GM19328 (cell line): ENCODE results near the gene PDE1A.

Experiments
- ATAC-seq: cut with Tn5 transposase; IDR thresholded peaks from one replicate; pipeline ENCODE4 v1.9.1; 2021; ENCODE audit warnings: mild to moderate bottlenecking, moderate library complexity; ENCODE audit not compliant: unreplicated experiment

The PDE1A gene

GRCh38 chr2:182144041-182144775 is 282.6 kb downstream of the PDE1A start:
- no peak for ATAC-seq

GRCh38 chr2:182142062-182142461 is 284.8 kb downstream of the PDE1A start:
- ATAC-seq = no peak

- ATAC-seq = no peak
These were observed 292.6 kb downstream of the PDE1A start for GRCh38 chr2:182134201-182134600.

GRCh38 chr2:182133195-182133891 is 293.5 kb downstream of the PDE1A start:
- ATAC-seq = no peak

- no peak for ATAC-seq
These were observed 294.2 kb downstream of the PDE1A start for GRCh38 chr2:182132605-182133004.

GRCh38 chr2:182128821-182129707 is 297.8 kb downstream of the PDE1A start:
- ATAC-seq = no peak

GRCh38 chr2:182117196-182117595 is 309.6 kb downstream of the PDE1A start:
- ATAC-seq = no peak

- ATAC-seq = no peak
These were observed 310.1 kb downstream of the PDE1A start for GRCh38 chr2:182116774-182117173.

- no peak for ATAC-seq
These were observed 311.6 kb downstream of the PDE1A start for GRCh38 chr2:182115258-182115657.

GRCh38 chr2:182113334-182113733 is 313.5 kb downstream of the PDE1A start:
- no peak for ATAC-seq

- ATAC-seq = no peak
These were observed 316.5 kb downstream of the PDE1A start for GRCh38 chr2:182110347-182110746.

GRCh38 chr2:182103526-182103925 is 323.3 kb downstream of the PDE1A start:
- ATAC-seq = no peak

GRCh38 chr2:182101263-182101662 is 325.6 kb downstream of the PDE1A start:
- ATAC-seq = no peak

- no peak for ATAC-seq
These were observed 328.2 kb downstream of the PDE1A start for GRCh38 chr2:182098648-182099047.

- ATAC-seq = no peak
These were observed 329.2 kb downstream of the PDE1A start for GRCh38 chr2:182097571-182098164.

GRCh38 chr2:182090486-182090885 is 336.4 kb downstream of the PDE1A start:
- ATAC-seq = no peak
